Activated CD8-positive, alpha-beta memory T cell treated with anti-CD3 and anti-CD28 coated beads, Interleukin-2, amount 50 U/mL, for 1 hour (primary cell): ENCODE measurements around the gene NRM.
"Not testable (repeated sequence)": the region's sequence is repeated elsewhere in the genome, so short reads cannot be mapped to it uniquely, and the experiment has no call there.

ENCODE experiments used
- DNase-seq: peaks from one replicate; pipeline ENCODE4 v3.0.0-alpha.2; 2020; ENCODE audit errors: extremely low read depth

Gene NRM

GRCh38 chr6:30690403-30691207 lies at the start of gene NRM:
NRM (minus strand) TSS chr6:30690984; CDS start chr6:30690974, 10 bp downstream.
- no peak for DNase-seq

GRCh38 chr6:30740540-30740870 lies 49.7 kb upstream of the NRM start:
- DNase-seq: no peak

DNA sequence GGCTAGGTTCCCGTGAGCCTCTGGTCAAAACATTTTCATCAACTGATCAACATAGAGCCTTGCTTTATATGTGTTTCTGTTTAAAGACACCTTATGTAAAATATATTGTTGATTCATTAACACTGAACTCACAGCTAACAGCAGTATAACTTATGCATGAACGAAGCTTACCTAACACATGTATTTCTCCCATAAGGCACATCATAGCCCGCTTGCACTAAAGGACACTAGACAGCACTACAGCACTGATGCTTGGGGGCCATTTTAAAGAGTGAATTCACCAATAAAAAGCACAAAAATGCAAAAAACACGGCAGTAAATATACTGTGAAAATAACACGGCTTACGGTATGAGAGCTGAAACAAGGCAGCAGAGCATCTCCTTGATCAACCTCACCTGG lies 47.7 kb upstream of the NRM start:
- no peak for DNase-seq

GRCh38 chr6:30735668-30736314 lies 45.0 kb upstream of the NRM start:
- DNase-seq: no peak

GRCh38 chr6:30732237-30732943 lies 41.6 kb upstream of the NRM start:
- DNase-seq: no peak

- DNase-seq: no peak
Measured at GRCh38 chr6:30730601-30731435, 40.0 kb upstream of the NRM start.

DNA sequence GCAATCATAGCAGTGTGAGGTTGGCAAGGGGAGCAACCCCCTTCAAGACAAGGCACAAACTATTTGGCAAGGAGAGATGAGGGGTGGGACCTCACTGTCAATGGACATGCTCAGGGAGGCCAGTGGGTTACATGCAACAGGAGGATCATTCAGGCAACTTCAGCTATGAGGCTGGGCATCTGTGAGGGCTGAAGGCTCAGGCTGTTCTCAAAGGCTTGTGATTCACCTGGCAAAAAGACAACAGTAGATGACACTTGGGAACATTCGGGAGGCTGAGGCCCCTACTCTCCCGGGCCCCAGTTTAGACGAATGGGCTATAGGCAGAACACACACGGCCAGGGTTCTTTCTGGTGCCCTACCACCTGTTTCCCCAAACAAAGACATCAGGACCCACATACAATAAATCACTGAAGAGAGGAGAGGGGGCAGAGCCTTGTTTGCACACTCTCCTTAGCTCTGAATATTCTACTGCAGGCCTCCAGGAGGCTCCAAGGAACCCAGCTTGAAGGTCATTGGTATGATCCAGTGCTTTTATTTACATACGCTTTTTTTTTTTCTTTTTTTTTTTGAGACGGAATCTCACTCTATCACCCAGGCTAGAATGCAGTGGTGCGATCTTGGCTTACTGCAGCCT lies 37.3 kb upstream of the NRM start:
- DNase-seq: no peak

DNA sequence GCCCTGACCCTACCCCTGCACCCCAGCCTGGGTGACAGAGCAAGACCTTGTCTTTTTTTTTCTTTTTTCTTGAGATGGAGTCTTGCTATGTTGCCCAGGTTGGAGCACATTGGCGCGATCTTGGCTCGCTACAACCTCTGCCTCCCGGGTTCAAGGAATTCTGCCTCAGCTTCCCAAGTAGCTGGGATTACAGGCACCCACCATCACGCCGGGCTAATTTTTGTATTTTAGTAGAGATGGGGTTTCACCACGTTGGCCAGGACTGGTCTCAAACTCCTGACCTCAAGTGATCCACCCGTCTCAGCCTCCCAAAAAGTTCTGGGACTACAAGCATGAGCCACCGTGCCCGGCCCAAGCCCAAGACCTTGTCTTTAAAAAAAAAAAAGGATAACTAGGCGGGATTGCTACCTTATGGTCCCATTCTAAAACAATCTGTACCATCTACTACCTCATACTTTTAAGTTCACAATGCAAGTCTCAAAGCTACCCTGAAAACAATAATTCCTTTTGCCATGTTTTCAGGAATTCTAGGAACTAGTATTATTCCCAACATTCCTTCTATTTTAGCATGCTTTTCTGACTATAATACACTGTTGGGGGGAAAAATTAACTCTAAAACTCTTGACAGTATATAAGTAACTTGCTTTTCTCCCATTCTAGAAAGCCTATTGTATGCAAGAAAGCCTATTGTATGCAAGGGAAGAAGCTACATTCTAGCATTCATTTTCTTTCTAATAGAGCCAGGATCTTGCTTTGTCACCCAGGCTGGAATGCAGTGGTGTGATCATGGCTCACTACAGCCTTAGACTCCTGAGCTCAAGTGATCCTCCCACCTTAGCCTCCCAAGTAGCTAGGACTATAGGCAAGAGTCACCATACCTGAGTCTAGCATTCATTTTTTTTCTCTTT lies 36.0 kb upstream of the NRM start:
- no peak for DNase-seq

GRCh38 chr6:30725713-30726505 lies 35.1 kb upstream of the NRM start:
- DNase-seq: no peak

DNA sequence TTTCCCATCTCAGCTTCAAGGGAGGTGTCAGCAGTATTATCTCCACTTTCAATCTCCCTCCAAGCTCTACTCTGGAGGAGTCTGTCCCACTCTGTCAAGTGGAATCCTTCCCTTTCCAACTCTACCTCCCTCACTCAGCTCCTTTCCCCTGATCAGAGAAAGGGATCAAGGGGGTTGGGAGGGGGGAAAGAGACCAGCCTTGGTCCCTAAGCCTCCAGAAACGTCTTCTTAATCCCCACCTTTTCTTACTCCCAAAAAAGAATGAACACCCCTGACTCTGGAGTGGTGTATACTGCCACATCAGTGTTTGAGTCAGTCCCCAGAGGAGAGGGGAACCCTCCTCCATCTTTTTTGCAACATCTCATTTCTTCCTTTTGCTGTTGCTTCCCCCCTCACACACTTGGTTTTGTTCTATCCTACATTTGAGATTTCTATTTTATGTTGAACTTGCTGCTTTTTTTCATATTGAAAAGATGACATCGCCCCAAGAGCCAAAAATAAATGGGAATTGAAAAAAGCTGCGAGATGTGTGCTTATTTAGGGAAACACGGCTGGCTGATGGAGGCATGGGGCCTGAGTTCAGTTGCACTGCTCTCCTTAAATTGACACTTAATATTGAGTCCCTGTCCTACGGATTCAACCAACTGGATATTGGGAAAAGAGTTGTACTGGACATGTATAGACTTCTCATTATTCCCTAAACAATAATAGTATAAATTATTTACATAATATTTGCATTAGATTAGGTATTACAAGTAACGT lies 34.3 kb upstream of the NRM start:
- no peak for DNase-seq

- DNase-seq: not testable (repeated sequence)
Measured at GRCh38 chr6:30723843-30724741, 33.3 kb upstream of the NRM start.

- DNase-seq: not testable (repeated sequence)
Measured at GRCh38 chr6:30723159-30723842, 32.5 kb upstream of the NRM start.

DNA sequence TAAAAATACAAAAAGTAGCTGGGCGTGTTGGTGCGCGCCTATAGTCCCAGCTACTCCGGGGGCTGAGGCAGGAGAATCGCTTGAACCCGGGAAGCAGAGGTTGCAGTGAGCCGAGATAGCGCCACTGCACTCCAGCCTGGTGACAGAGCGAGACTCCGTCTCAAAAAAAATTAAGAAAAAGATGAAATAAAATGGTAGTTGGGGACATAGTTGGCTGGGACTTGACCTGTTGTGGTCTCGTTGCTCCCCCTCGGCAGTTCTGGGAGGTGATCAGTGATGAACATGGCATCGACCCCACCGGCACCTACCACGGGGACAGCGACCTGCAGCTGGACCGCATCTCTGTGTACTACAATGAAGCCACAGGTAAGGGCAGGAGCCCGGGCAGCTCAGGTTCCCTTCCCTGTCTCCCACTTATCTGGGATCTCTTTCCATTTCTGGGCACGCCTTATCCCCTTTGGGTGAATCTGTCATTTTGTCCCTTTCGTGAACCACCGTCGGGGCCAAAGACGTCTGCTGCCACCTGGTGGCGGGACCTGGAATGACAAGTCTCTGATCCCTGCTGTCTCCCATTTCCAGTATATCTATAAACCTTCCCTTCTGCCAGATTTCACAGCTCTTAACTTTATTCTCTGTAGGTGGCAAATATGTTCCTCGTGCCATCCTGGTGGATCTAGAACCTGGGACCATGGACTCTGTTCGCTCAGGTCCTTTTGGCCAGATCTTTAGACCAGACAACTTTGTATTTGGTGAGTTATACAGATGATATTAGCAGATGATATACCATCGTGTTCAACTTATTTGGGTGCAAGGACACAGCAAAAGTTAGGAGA lies 31.7 kb upstream of the NRM start:
- DNase-seq: no peak

- DNase-seq: not testable (repeated sequence)
Measured at GRCh38 chr6:30722025-30722279, 31.2 kb upstream of the NRM start.

GRCh38 chr6:30721198-30722024 lies 30.6 kb upstream of the NRM start:
- peak; percentile 84 for DNase-seq

- DNase-seq: no peak
Measured at GRCh38 chr6:30720738-30721197, 30.0 kb upstream of the NRM start.
